Skeletal muscle satellite cell (primary cell): ENCODE results near the gene DNASE1L1. TPM values are rescaled to one million over a fixed set of nuclear protein-coding genes. Genes with fewer than 3 reads are reported as not detected.

ENCODE experiments used
- H3K27me3 ChIP-seq: 2 replicates; pipeline ENCODE4 v1.7.0; 2013; ENCODE audit warnings: low read length; ENCODE audit not compliant: control insufficient read depth, insufficient read depth
- H3K36me3 ChIP-seq: 2 replicates; pipeline ENCODE4 v1.7.0; 2013; ENCODE audit warnings: mild to moderate bottlenecking, control low read depth, low read length; ENCODE audit not compliant: insufficient read depth
- H3K4me1 ChIP-seq: 2 replicates; pipeline ENCODE4 v1.7.0; 2013; ENCODE audit warnings: low read length; ENCODE audit not compliant: control insufficient read depth, insufficient read depth
- H3K4me2 ChIP-seq: 2 replicates; pipeline ENCODE4 v1.7.0; 2013; ENCODE audit warnings: mild to moderate bottlenecking, low read length
- H3K4me3 ChIP-seq: 2 replicates; pipeline ENCODE4 v1.7.0; 2013; ENCODE audit warnings: low read length
- H3K9ac ChIP-seq: 2 replicates; pipeline ENCODE4 v1.7.0; 2013; ENCODE audit warnings: mild to moderate bottlenecking, low read depth, low read length, moderate library complexity
- H3K9me3 ChIP-seq: replicated peaks from 2 replicates; pipeline ENCODE4 v1.7.0; 2013; ENCODE audit warnings: mild to moderate bottlenecking, control low read depth, low read length
- small RNA-seq: library from RNA; depleted of rRNA; stranded (forward); fragments of <200 nt; gene quantifications from one replicate; pipeline ENCODE3, GENCODE V24; 2012

Gene DNASE1L1

DNA sequence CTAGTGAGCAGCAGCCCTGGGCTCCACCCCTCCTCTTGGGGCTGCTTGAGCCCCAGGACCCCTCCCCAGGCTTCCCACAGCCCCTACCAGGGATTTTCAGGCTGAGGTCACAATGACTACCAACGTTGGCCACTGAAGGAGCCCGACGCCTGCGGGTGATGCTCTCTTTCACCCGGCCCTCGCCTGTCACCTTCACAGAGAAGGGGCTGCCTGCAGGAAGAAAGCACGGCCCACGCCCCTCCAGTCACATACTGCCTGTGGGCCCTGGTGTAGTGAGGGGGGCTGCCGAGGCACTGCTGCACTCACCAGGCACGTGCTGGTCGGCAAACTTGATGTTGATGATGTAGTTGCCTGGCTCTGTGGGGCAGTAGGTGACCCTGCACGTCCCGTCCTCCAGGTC, 56.6 kb downstream of the DNASE1L1 start:
- Histone ChIP-seq H3K9ac (no peak overlapping the region), H3K9me3 (no peaks in the 10 kb centered on the region), H3K4me1 (no peaks in the 10 kb centered on the region), H3K4me3 (no peak overlapping the region), H3K36me3 (peaks cover 95% of the 10 kb centered on the region), H3K4me2 (no peak overlapping the region), H3K27me3 (no peaks in the 10 kb centered on the region)

DNA sequence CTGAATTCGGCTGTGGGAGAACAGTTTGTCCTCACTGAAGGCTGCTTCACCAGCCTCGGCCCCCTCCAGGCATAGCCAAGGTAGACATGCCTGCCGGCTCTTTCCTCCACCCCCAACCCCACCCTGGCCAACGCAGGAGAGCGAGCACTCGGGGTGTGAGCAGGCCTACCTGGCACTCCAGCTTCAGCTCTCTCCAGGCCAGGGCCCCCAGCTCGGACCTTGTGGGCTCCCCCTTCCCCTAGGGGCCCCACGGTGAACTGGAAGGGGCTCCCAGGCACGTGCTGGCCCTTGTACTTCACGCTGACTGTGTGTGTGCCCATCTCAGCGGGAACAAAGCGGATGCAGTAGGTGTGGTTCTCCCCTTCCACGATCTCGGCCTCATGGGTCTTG, 57.0 kb downstream of the DNASE1L1 start:
- Histone ChIP-seq H3K4me1 (no peaks in the 10 kb centered on the region), H3K36me3 (peaks cover 90% of the 10 kb centered on the region), H3K27me3 (no peaks in the 10 kb centered on the region), H3K4me3 (no peak overlapping the region), H3K9me3 (no peaks in the 10 kb centered on the region), H3K9ac (no peak overlapping the region), H3K4me2 (no peak overlapping the region)

Small RNA genes lying within 50 kb of the gene (small RNA-seq; reads per million reads assigned to genes)
- gene MIR6858 (not detected), gene SNORA70 (not detected)
